HepG2 (cell line): Measurements from ENCODE around the gene ARHGEF39. TPM values are rescaled to one million over a fixed set of nuclear protein-coding genes. Genes with fewer than 3 reads are reported as not detected.

ENCODE experiments used
- HIVEP1 ChIP-seq: sonication (generic); formaldehyde crosslinking; IDR thresholded peaks from 2 replicates; pipeline ENCODE4 v1.4.0; 2020; ENCODE audit warnings: mild to moderate bottlenecking, missing genetic modification reagents
- HMGXB4 ChIP-seq, 2 experiments: sonication (generic) in 1 of 2; formaldehyde crosslinking in 1 of 2; IDR thresholded peaks; 2 replicates each; pipeline versions ENCODE4 v1.4.0 to v1.6.1; 2018 to 2020; ENCODE audit warnings: missing genetic modification reagents in 2 of 2, borderline replicate concordance in 1 of 2, low read depth in 1 of 2, mild to moderate bottlenecking in 1 of 2, missing biosample characterization in 1 of 2
- KLF12 ChIP-seq: sonication (generic); formaldehyde crosslinking; IDR thresholded peaks from 2 replicates; pipeline ENCODE4 v1.4.0; 2020; ENCODE audit warnings: missing genetic modification reagents, borderline replicate concordance
- ONECUT2 ChIP-seq: sonication (generic); formaldehyde crosslinking; IDR thresholded peaks from 2 replicates; pipeline ENCODE4 v1.4.0; 2020; ENCODE audit warnings: missing genetic modification reagents
- ZBTB34 ChIP-seq: sonication (generic); formaldehyde crosslinking; IDR thresholded peaks from 2 replicates; pipeline ENCODE4 v1.8.0; 2022; ENCODE audit warnings: mild to moderate bottlenecking, missing genetic modification reagents
- ZNF546 ChIP-seq: sonication (generic); formaldehyde crosslinking; conservative IDR thresholded peaks from 2 replicates; pipeline ENCODE4 v1.8.1; 2023; ENCODE audit warnings: mild to moderate bottlenecking, missing genetic modification reagents
- ZNF7 ChIP-seq: IDR thresholded peaks from 2 replicates; pipeline ENCODE4 v1.6.1; 2016; ENCODE audit warnings: missing biosample characterization, missing genetic modification reagents
- polyA plus RNA-seq, 8 experiments: library from polyadenylated mRNA; depleted of rRNA in 3 of 8; stranded (reverse) in 7 of 8; unstranded in 1 of 8; fragments of >200 nt; fragmentation: Illumina TruSeq in 4 of 8; extraction: Trizol in 4 of 8; gene quantifications; 2 replicates each; pipeline versions ENCODE4 v1.2.1 to v1.2.3, GENCODE V29; 2011 to 2016; ENCODE audit warnings: low read depth in 4 of 8, missing spikeins in 1 of 8, mixed read lengths in 1 of 8; ENCODE audit not compliant: insufficient read depth in 1 of 8
- total RNA-seq, 5 experiments: library from RNA; depleted of rRNA; stranded (reverse); fragments of >200 nt; fragmentation: Illumina TruSeq; extraction: Trizol; gene quantifications; 2 replicates each; pipeline ENCODE4 v1.2.3, GENCODE V29; 2016; ENCODE audit warnings: low read depth in 1 of 5
- TF ChIP-seq, protein P1 (sequence below): sonication (generic); formaldehyde crosslinking; IDR thresholded peaks from 2 replicates; pipeline ENCODE4 v1.8.1; 2023; ENCODE audit warnings: mild to moderate bottlenecking, moderate library complexity, missing genetic modification reagents
- TF ChIP-seq, protein P2 (sequence below): sonication (generic); formaldehyde crosslinking; IDR thresholded peaks from 2 replicates; pipeline ENCODE4 v1.4.0; 2020; ENCODE audit warnings: missing genetic modification reagents

ARHGEF39 gene
- total and polyA plus RNA-seq, 2 of the 13 experiments (the other 11 are each of a cell fraction or from before 2014, with no cell fraction given), result 11.2 to 12.3 TPM

DNA sequence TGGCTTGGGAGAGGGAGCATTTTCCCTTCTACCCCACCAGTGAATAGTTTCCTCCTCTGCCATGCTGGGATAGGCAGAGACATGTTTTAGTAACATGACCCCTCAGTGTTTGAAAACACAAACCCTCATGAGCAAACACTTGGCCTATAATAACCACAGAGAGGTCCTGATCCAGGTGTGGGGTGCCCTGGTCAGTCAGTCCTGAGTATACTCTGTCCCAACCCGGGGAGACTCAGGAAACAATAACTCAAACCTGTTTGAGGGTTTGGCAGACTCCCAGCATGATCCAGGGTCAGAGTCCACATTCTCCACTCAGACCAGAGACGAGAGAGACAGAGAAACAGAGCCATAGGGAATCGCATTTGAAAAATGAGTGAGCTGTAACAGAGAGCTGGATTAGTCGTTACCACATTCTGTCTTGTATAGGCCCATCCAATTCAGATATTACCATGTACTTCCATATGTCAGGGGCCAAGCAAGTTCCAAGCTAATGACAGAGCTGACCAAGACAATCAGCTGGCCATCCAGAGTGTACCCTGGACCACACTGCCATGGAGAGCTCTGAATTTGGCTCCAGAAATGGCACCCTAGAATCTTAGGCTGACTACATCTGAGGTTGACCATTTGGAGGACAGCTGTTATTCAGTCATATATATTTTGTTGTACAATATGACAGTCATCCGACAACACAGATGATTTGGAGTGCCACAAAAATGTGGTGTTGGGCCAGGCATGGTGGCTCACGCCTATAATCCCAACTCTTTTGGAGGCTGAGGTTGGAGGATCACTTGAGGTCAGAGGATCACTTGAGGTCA is 4.5 kb upstream of the ARHGEF39 start (continued):
- TF ChIP-seq, protein P1, sequence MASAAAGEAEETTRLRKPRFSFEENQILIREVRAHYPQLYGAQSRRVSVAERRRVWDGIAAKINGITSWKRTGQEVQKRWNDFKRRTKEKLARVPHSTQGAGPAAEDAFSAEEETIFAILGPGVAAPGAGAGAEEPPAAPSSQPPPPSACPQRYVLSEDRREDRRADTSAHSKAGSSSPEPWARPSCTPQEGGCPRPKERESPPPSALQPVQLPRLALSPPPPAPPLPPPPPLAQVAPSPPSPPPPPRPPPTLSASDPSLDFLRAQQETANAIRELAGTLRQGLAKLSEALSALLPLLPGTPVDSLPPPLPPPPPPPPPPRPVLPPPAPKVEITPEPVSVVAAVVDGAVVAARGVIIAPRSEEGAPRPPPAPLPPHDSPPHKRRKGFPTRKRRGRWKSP (CRISPR knock-in tag), result no peak
- TF ChIP-seq ZNF546 (CRISPR knock-in tag), result no peak
- no peak for TF ChIP-seq ONECUT2 (CRISPR knock-in tag)
- TF ChIP-seq ZBTB34 (CRISPR knock-in tag), result no peak
- TF ChIP-seq ZNF7 (CRISPR knock-in tag), result no peak
- TF ChIP-seq HIVEP1 (CRISPR knock-in tag), result no peak
- TF ChIP-seq HMGXB4 (CRISPR knock-in tag; IDR thresholded peaks at IDR 0.05; ENCODE audit: borderline replicate concordance in 1 of 2, low read depth in 1 of 2), result no peak
- no peak for TF ChIP-seq KLF12 (CRISPR knock-in tag)
- TF ChIP-seq, protein P2, sequence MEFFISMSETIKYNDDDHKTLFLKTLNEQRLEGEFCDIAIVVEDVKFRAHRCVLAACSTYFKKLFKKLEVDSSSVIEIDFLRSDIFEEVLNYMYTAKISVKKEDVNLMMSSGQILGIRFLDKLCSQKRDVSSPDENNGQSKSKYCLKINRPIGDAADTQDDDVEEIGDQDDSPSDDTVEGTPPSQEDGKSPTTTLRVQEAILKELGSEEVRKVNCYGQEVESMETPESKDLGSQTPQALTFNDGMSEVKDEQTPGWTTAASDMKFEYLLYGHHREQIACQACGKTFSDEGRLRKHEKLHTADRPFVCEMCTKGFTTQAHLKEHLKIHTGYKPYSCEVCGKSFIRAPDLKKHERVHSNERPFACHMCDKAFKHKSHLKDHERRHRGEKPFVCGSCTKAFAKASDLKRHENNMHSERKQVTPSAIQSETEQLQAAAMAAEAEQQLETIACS (CRISPR knock-in tag), result no peak
